ENCODE measurements around the gene SPHK1. TPM values are rescaled to one million over a fixed set of nuclear protein-coding genes. Genes with fewer than 3 reads are reported as not detected.
"Not testable (repeated sequence)": the region's sequence is repeated elsewhere in the genome, so short reads cannot be mapped to it uniquely, and the experiment has no call there.

Gene SPHK1
- total and polyA plus RNA-seq, 7 donors = 5.4 to 9.7 (median 7.6) TPM

DNA sequence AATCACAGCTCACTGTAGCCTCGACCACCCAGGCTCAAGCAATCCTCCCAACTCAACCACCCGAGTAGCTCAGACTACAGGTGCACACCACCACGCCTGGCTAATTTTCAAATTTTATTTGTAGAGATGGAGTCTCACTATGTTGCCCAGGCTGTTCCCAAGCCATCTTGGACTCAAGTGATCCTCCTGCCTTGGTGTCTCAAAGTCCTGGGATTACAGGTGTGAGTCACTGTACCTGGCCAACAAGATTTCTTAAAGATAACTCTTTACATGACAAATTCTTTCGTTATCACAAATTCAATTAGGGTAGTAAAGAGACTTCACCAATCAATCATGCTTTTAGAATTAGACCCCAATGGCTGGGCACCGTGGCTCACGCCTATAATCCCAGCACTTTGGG is 43.1 kb upstream of the SPHK1 start:
- no peaks in the 10 kb centered on the region for H3K9me3 ChIP-seq
- H3K27ac ChIP-seq = no peak overlapping the region
- peaks cover 0 to 10% (median 3%) of the 10 kb centered on the region in 4 donors for H3K4me1 ChIP-seq
- H3K27me3 ChIP-seq = no peaks in the 10 kb centered on the region
- intact Hi-C loops (cut with DNase I) = no loop called here
- no peak overlapping the region for H3K4me3 ChIP-seq
- H3K36me3 ChIP-seq = peaks cover 0 to 53% (median 18%) of the 10 kb centered on the region in 4 donors
- WGBS, 2 donors = 95 to 96% methylated on average over 6 of the region's 6 CpGs
- peak; percentile 8 for DNase-seq
- TF ChIP-seq POLR2AphosphoS5 (IDR thresholded peaks at IDR 0.05) = no peak

GRCh38 chr17:76343106-76343505 is 41.3 kb upstream of the SPHK1 start:
- Histone ChIP-seq H3K9me3 (no peaks in the 10 kb centered on the region), H3K4me1 (peaks cover 0 to 3% (median 1%) of the 10 kb centered on the region in 4 donors), H3K4me3 (no peak overlapping the region), H3K36me3 (peaks cover 7 to 71% (median 29%) of the 10 kb centered on the region in 4 donors), H3K27me3 (no peaks in the 10 kb centered on the region), H3K27ac (no peak overlapping the region)
- intact Hi-C loops (cut with DNase I) = no loop called here
- WGBS, 2 donors = 95 to 96% methylated on average over 7 of the region's 7 CpGs
- TF ChIP-seq POLR2A (IDR thresholded peaks at IDR 0.05) = no peak
- TF ChIP-seq CTCF (IDR thresholded peaks at IDR 0.05) = no peak
- DNase-seq = no peak

DNA sequence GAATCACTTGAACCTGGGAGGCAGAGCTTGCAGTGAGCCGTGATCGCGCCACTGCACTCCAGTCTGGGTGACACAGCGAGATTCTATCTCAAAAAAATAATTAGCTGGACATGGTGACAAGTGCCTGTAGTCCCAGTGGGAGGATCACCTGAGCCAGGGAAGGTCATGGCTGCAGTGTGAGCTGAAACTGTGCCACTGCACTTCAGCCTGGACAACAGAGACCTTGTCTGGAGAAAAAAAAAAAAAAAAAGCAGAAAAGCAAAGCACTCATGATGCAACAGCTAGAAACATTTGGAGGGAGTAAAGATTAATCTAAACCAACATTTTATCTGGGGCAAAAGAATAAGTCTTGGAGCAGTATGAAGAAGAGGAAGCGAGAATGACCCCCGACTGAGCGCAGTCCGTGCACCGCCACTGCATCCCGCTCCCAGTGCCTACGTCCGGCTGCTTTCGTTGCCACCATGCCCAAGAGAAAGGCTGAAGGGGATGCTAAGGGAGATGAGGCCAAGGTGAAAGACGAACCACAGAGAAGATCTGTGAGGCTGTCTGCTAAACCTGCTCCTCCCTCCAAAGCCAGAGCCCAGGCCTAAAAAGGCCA is 38.9 kb upstream of the SPHK1 start:
- H3K4me3 ChIP-seq = no peak overlapping the region
- H3K36me3 ChIP-seq = peaks cover 11 to 71% (median 29%) of the 10 kb centered on the region in 4 donors
- intact Hi-C loops (cut with DNase I) = no loop called here
- 95 to 97% methylated on average over 14 of the region's 14 CpGs for WGBS, 2 donors
- no peak for DNase-seq
- no peak overlapping the region for H3K27ac ChIP-seq
- no peaks in the 10 kb centered on the region for H3K9me3 ChIP-seq
- no peaks in the 10 kb centered on the region for H3K4me1 ChIP-seq
- H3K27me3 ChIP-seq = no peaks in the 10 kb centered on the region
- TF ChIP-seq POLR2A (IDR thresholded peaks at IDR 0.05) (no peak), CTCF (IDR thresholded peaks at IDR 0.05) (no peak), POLR2AphosphoS5 (IDR thresholded peaks at IDR 0.05) (no peak), EP300 (IDR thresholded peaks at IDR 0.05) (no peak)

DNA sequence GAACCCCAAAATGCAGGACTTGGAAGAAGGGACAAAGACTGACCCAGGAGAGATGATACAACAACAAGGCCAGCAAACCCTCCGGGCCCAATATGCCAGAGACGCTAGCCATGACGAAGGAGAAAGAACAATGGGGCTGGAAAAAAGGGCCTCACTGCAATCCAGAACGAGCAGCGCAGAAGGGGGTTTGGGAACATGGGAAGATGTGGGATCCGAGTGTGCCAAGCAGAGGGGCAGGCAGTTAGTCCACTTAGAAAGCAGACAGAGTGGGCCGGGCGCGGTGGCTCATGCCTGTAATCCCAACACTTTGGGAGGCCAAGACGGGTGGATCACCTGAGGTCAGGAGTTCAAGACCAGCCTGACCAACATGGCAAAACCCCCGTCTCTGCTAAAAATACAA is 37.5 kb upstream of the SPHK1 start:
- H3K27ac ChIP-seq; H3K9me3 ChIP-seq; H3K4me3 ChIP-seq; H3K27me3 ChIP-seq; DNase-seq; H3K4me1 ChIP-seq; intact Hi-C loops (cut with DNase I): not testable (repeated sequence)
- 96 to 97% methylated on average over 11 of the region's 11 CpGs for WGBS, 2 donors
- H3K36me3 ChIP-seq = peaks cover 11 to 61% (median 29%) of the 10 kb centered on the region in 4 donors

GRCh38 chr17:76350463-76350862 is 33.9 kb upstream of the SPHK1 start:
- H3K4me1 ChIP-seq = peaks cover 3 to 21% (median 18%) of the 10 kb centered on the region in 4 donors
- DNase-seq = no peak
- no peaks in the 10 kb centered on the region for H3K9me3 ChIP-seq
- TF ChIP-seq EP300 (IDR thresholded peaks at IDR 0.05) (no peak), POLR2A (IDR thresholded peaks at IDR 0.05) (no peak), CTCF (IDR thresholded peaks at IDR 0.05) (no peak), POLR2AphosphoS5 (IDR thresholded peaks at IDR 0.05) (no peak)
- intact Hi-C loops (cut with DNase I) = no loop called here
- no peak overlapping the region for H3K27ac ChIP-seq
- no peaks in the 10 kb centered on the region for H3K27me3 ChIP-seq
- WGBS, 2 donors = 97 to 98% methylated on average over 5 of the region's 5 CpGs
- H3K36me3 ChIP-seq = peaks cover 11 to 28% (median 17%) of the 10 kb centered on the region in 4 donors
- H3K4me3 ChIP-seq = no peak overlapping the region

- Histone ChIP-seq H3K4me1 (peaks cover 3 to 21% (median 18%) of the 10 kb centered on the region in 4 donors), H3K4me3 (no peak overlapping the region), H3K27me3 (no peaks in the 10 kb centered on the region), H3K27ac (no peak overlapping the region), H3K36me3 (peaks cover 5 to 17% (median 11%) of the 10 kb centered on the region in 4 donors), H3K9me3 (no peaks in the 10 kb centered on the region)
- WGBS, 2 donors = 72 to 84% methylated on average over 9 of the region's 9 CpGs
- TF ChIP-seq EP300 (IDR thresholded peaks at IDR 0.05) = no peak
- no peak for TF ChIP-seq CTCF (IDR thresholded peaks at IDR 0.05)
- TF ChIP-seq POLR2AphosphoS5 (IDR thresholded peaks at IDR 0.05) = no peak
- TF ChIP-seq POLR2A (IDR thresholded peaks at IDR 0.05) = no peak
- DNase-seq = no peak
- intact Hi-C loops (cut with DNase I) = no loop called here
These were observed 32.8 kb upstream of the SPHK1 start for GRCh38 chr17:76351526-76352071.

Data from sigmoid colon (tissue), 7 donors.